HUES6 (cell line): Measurements from ENCODE around the gene NRAS.

Experiments used
- H3K27ac ChIP-seq: 2 replicates; pipeline ENCODE4 v1.7.0; 2013; ENCODE audit warnings: low read depth, mild to moderate bottlenecking, low read length, inconsistent platforms
- H3K27me3 ChIP-seq: 2 replicates; pipeline ENCODE4 v1.6.1; 2013; ENCODE audit warnings: low read length; ENCODE audit not compliant: control insufficient read depth, insufficient read depth
- H3K36me3 ChIP-seq: 2 replicates; pipeline ENCODE4 v1.6.1; 2013; ENCODE audit warnings: low read length; ENCODE audit not compliant: control insufficient read depth, insufficient read depth
- H3K4me1 ChIP-seq: 2 replicates; pipeline ENCODE4 v1.6.1; 2013; ENCODE audit warnings: low read length; ENCODE audit not compliant: control insufficient read depth, insufficient read depth
- H3K4me3 ChIP-seq: 2 replicates; pipeline ENCODE4 v1.5.1; 2013; ENCODE audit warnings: low read depth, low read length
- H3K9ac ChIP-seq: one replicate; pipeline ENCODE4 v1.6.1; 2013; ENCODE audit warnings: mild to moderate bottlenecking, low read length
- H3K9me3 ChIP-seq: 2 replicates; pipeline ENCODE4 v1.6.1; 2013; ENCODE audit warnings: low read depth, low read length; ENCODE audit not compliant: control insufficient read depth, insufficient read depth

Gene NRAS

GRCh38 chr1:114701931-114702330 is 14.6 kb downstream of the NRAS start:
- H3K9ac ChIP-seq: no peak overlapping the region
- no peaks in the 10 kb centered on the region for H3K9me3 ChIP-seq
- H3K36me3 ChIP-seq: peaks cover 10% of the 10 kb centered on the region
- no peak overlapping the region for H3K4me3 ChIP-seq
- no peaks in the 10 kb centered on the region for H3K4me1 ChIP-seq
- H3K27ac ChIP-seq: no peak overlapping the region
- H3K27me3 ChIP-seq: no peaks in the 10 kb centered on the region

GRCh38 chr1:114700036-114700600 is 16.5 kb downstream of the NRAS start:
- Histone ChIP-seq H3K9me3 (no peaks in the 10 kb centered on the region), H3K9ac (no peak overlapping the region), H3K27ac (no peak overlapping the region), H3K4me1 (no peaks in the 10 kb centered on the region), H3K27me3 (no peaks in the 10 kb centered on the region), H3K36me3 (no peaks in the 10 kb centered on the region; the same call in 1 of the 2 replicates), H3K4me3 (no peak overlapping the region)

- Histone ChIP-seq H3K9ac (no peak overlapping the region), H3K9me3 (no peaks in the 10 kb centered on the region), H3K27ac (no peak overlapping the region), H3K36me3 (no peaks in the 10 kb centered on the region), H3K4me1 (no peaks in the 10 kb centered on the region), H3K4me3 (no peak overlapping the region), H3K27me3 (no peaks in the 10 kb centered on the region)
Measured at GRCh38 chr1:114696810-114697209, 19.8 kb downstream of the NRAS start.

- H3K4me3 ChIP-seq: no peak within 1 kb of the TSS
- no peaks in the 10 kb centered on the region for H3K27me3 ChIP-seq
- no peak within 1 kb of the TSS for H3K9ac ChIP-seq
- no peaks in the 10 kb centered on the region for H3K36me3 ChIP-seq
- H3K27ac ChIP-seq: no peak within 1 kb of the TSS
- no peaks in the 10 kb centered on the region for H3K4me1 ChIP-seq
- H3K9me3 ChIP-seq: no peaks in the 10 kb centered on the region
Measured at GRCh38 chr1:114695430-114696058, 21.0 kb downstream of the NRAS start, which contains the start of gene AMPD1. AMPD1 (minus strand) TSS chr1:114695546; CDS start chr1:114695471, 75 bp downstream.

- no peak overlapping the region for H3K9ac ChIP-seq
- no peak overlapping the region for H3K27ac ChIP-seq
- H3K27me3 ChIP-seq: no peaks in the 10 kb centered on the region
- H3K4me3 ChIP-seq: no peak overlapping the region
- H3K9me3 ChIP-seq: no peaks in the 10 kb centered on the region
- H3K36me3 ChIP-seq: no peaks in the 10 kb centered on the region
- H3K4me1 ChIP-seq: no peaks in the 10 kb centered on the region
Measured at GRCh38 chr1:114694540-114695310, 21.8 kb downstream of the NRAS start.

- H3K27me3 ChIP-seq: 0 out of 2 replicates have a peak, but pooled peaks cover under 1% of the 10 kb centered on the region
- H3K9me3 ChIP-seq: no peaks in the 10 kb centered on the region
- no peak overlapping the region for H3K4me3 ChIP-seq
- no peaks in the 10 kb centered on the region for H3K36me3 ChIP-seq
- H3K4me1 ChIP-seq: no peaks in the 10 kb centered on the region
- H3K27ac ChIP-seq: no peak overlapping the region
- no peak overlapping the region for H3K9ac ChIP-seq
Measured at GRCh38 chr1:114692947-114693346, 23.6 kb downstream of the NRAS start.

- Histone ChIP-seq H3K9me3 (no peaks in the 10 kb centered on the region), H3K4me3 (no peak overlapping the region), H3K36me3 (no peaks in the 10 kb centered on the region), H3K9ac (no peak overlapping the region), H3K27me3 (0 out of 2 replicates have a peak, but pooled peaks cover 5% of the 10 kb centered on the region), H3K4me1 (no peaks in the 10 kb centered on the region), H3K27ac (no peak overlapping the region)
Measured at GRCh38 chr1:114691061-114691460, 25.5 kb downstream of the NRAS start.

GRCh38 chr1:114690148-114690547 is 26.4 kb downstream of the NRAS start:
- Histone ChIP-seq H3K4me3 (no peak overlapping the region), H3K27me3 (0 out of 2 replicates have a peak, but pooled peaks cover 8% of the 10 kb centered on the region), H3K9me3 (no peaks in the 10 kb centered on the region), H3K9ac (no peak overlapping the region), H3K27ac (no peak overlapping the region), H3K4me1 (no peaks in the 10 kb centered on the region), H3K36me3 (no peaks in the 10 kb centered on the region)

- 0 out of 2 replicates have a peak, but pooled peaks cover 8% of the 10 kb centered on the region for H3K27me3 ChIP-seq
- H3K27ac ChIP-seq: no peak overlapping the region
- H3K9ac ChIP-seq: no peak overlapping the region
- H3K4me3 ChIP-seq: no peak overlapping the region
- no peaks in the 10 kb centered on the region for H3K4me1 ChIP-seq
- H3K36me3 ChIP-seq: no peaks in the 10 kb centered on the region
- H3K9me3 ChIP-seq: no peaks in the 10 kb centered on the region
Measured at GRCh38 chr1:114688526-114688925, 28.0 kb downstream of the NRAS start.

- Histone ChIP-seq H3K4me3 (no peak overlapping the region), H3K9me3 (no peaks in the 10 kb centered on the region), H3K9ac (no peak overlapping the region), H3K27me3 (0 out of 2 replicates have a peak, but pooled peaks cover 8% of the 10 kb centered on the region), H3K4me1 (no peaks in the 10 kb centered on the region), H3K36me3 (no peaks in the 10 kb centered on the region), H3K27ac (no peak overlapping the region)
Measured at GRCh38 chr1:114685851-114686250, 30.7 kb downstream of the NRAS start.

GRCh38 chr1:114677691-114678090 is 38.9 kb downstream of the NRAS start:
- H3K27me3 ChIP-seq: peaks cover 28% of the 10 kb centered on the region
- H3K36me3 ChIP-seq: no peaks in the 10 kb centered on the region
- no peak overlapping the region for H3K27ac ChIP-seq
- no peak overlapping the region for H3K9ac ChIP-seq
- no peak overlapping the region for H3K4me3 ChIP-seq
- H3K9me3 ChIP-seq: no peaks in the 10 kb centered on the region
- no peaks in the 10 kb centered on the region for H3K4me1 ChIP-seq
